GM19193 (cell line): Measurements from ENCODE around the gene EPHA2.

Experiments used
- POLR2A ChIP-seq: IDR thresholded peaks from 4 replicates; pipeline ENCODE4 v1.6.1; 2011; ENCODE audit not compliant: insufficient read depth, insufficient read length; ENCODE audit errors: extremely low read depth

Gene EPHA2

DNA sequence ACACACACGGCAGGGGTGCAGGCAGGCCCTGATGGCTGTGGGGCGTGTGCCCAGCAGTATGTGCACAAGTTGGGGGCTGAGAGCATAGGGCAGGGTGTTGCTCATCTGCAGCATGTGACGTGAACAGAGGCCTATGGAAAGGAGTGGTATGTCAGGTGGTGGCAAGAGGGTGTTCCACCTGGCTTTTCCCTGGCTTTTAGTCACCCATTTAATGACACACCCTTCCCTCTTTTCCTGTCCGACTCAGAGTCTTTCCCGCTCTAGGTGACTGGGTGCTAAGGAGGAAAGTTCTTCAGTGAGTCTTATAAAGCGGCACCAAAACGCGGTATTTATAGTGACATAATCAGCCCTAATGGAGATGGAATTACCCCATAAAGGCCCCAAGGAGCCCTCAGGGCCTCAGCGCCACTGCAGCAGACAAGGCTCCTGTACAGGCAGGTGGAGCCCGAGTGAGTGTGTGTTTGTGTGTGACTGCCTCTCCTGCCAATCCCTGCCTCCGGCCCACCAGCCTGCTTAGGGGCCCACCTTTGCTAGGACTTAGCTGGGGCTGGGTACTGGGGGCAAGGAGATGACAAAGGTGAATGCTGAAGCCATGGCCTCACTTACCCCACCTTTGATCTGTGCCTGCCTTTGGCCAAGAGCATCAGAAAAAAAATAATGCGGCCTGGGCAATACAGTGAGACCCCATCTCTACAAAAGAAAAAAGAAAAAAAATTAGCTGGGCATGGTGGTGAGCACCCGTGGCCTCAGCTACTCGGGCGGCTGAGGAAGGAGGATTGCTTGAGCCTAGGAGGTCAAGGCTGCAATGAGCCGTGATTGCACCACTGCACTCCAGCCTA is 3.3 kb upstream of the EPHA2 start:
- TF ChIP-seq POLR2A = no peak

DNA sequence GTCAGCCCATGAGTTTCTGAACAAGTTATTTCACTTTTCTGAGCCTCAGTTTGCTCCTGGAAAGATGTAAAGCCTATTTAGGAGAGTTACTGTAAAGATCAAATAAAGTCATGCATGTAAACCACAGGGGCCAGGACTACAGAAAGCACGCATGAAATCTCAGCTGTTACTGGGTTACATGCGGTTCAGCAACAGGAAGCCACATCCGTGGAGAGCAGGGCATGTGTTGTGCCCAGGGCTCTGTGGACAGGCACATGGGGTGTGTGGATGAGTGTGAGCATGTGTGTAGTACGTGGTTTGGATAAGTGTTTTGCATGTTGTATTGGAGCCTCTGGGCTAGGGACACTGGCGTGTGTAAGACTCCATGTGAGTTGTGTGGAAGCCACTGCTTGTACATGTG is 2.2 kb upstream of the EPHA2 start:
- TF ChIP-seq POLR2A = no peak

DNA sequence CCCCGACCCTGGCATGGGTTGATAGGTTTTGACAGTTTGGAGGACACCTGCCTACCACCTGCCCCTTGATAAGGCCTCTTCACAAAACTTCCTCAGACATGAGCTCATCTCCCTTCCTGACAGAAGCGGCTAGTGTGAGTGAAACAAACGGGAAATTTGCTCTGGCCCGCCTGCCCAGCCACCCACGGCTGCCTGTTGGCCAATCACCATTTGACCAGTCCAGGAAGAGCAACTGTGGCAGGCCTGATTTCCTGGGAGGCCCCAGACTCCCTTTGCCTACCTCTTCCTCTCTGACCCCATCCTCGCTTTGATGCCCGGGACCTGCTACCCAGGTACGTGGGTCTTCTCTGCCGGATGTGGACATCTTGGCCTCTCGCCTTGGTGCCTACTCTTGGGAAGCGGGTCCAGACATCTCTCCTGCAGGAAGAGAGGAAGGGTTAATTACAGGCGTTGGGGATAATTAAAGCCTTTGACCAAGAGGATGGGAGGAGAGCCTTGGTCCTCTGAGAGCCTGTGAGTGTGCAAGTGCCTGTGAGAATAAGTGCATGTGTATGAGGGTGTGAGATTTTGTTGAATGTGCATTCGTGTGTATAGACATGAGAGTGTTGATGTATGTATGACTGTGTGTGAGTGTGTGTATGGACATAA is 1.1 kb upstream of the EPHA2 start:
- TF ChIP-seq POLR2A = no peak

DNA sequence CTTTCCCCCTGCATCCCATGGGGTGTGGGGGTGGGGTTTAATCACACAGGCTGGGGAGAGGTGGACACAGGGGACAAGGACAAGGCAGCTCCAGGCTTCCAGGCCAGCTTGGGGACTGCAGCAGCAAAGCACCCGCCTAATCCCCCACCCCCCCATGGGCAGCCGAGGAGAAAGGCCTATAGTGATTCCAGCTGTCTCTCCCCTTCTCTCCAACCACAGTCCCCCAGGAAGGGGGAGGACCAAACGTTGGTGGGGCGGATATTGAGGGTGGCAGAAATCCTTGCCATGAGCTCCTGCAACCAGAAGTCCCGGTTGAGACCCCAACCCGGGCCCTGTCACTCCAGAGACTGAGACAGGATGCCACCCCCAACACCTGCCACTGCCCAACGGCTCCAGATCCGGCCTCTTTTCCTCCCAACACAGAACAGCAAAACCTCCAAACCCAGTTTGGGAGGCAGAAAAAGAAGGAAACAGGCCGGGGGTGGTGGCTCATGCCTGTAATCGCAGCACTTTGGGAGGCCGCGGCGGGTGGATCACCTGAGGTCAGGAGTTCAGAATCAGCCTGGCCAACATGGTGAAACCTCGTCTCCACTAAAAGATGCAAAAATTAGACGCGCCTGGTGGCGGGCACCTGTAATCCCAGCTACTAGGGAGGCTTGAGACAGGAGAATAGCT is 1.7 kb downstream of the EPHA2 start:
- TF ChIP-seq POLR2A = no peak

DNA sequence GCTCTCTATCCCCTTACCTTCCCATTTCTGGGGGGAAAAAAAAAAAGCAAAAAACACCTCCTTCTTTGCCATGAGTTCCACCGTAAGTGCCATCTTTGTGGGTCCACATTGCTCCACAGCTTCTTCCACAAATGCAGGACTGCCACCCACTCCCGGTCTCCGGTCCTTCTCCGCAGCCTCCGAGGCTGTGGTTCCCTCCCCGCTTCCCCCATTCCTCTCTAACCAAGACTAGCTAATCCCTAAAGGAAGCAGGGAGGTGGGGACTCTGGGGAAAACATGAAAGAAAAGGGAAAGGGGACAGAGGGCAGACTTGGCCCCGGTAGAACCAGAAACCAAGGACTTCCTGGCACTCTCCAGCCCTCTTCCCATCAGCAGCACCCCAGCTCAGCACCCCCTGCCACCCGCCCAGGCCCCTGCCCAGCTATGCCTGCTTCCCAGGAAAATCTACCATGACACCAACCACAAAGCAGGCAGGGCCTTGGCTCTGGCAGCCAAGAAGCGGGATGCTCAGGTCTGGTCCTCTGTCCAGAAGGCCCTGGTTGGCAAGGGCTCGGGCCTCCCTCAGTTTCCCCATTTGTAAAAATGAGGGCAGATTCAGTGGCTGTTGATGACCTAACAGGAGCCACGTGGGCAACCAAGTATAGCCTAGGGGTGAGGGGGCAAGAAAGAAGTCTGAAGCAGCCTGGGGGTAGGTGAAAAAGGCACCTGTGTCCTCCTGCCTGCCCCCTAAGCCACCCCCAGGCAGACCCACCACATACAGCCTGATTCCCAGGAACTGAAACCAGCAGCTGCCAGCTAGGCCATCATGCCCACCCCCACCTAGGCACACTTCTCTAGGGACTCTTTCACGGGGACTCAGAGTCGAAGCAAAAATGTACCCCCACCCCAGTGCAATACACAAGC is 2.5 kb downstream of the EPHA2 start:
- no peak for TF ChIP-seq POLR2A

DNA sequence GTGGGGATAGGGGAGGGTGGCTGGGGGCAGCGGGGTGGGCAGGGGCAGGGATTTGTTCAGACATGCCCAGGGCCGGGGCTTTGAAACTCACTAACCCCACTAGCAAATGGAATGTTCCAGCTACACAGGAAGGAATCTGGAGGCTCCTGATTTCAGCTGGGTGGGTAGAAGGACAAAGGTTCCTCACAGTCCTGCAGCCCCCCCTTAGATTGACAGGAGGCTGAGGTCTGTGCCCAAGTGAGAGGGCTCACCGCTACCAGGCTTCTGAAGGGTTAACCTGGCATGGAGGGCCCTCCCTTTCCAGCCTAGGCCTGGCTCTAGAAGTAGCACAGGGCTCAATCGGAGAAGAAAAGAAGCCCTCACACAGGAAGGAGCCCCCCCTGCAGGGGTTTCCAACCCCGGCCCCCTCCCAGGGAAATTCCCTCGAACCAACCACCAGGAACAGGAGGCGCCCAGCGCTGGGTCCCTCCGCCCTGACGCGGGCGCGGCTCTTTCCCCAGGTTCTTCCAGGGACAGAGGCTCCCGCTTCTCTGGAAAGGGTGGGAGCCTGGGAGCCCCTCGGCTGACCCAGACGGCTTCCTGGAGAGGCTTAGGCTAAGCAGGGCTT is 3.3 kb downstream of the EPHA2 start:
- TF ChIP-seq POLR2A = no peak

DNA sequence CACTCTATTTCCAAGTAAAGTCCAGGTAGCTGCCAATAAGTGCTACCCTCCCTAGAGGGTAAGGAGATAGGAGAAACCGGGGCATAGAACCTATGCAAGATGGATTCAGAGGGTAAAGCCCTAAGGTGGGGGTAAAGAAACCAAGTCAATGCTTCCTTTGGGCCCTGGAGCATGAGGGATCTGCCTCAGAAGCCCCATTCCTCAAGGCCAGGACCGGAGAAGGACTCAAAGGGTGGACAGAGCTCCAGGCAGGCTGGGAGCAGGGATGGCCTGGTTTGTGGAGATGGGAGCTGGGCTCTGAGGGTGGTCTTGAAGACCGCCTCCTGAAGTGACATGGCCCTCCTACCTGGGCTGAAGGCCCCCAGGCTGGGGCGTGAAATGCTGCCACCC is 3.9 kb downstream of the EPHA2 start:
- TF ChIP-seq POLR2A = no peak

DNA sequence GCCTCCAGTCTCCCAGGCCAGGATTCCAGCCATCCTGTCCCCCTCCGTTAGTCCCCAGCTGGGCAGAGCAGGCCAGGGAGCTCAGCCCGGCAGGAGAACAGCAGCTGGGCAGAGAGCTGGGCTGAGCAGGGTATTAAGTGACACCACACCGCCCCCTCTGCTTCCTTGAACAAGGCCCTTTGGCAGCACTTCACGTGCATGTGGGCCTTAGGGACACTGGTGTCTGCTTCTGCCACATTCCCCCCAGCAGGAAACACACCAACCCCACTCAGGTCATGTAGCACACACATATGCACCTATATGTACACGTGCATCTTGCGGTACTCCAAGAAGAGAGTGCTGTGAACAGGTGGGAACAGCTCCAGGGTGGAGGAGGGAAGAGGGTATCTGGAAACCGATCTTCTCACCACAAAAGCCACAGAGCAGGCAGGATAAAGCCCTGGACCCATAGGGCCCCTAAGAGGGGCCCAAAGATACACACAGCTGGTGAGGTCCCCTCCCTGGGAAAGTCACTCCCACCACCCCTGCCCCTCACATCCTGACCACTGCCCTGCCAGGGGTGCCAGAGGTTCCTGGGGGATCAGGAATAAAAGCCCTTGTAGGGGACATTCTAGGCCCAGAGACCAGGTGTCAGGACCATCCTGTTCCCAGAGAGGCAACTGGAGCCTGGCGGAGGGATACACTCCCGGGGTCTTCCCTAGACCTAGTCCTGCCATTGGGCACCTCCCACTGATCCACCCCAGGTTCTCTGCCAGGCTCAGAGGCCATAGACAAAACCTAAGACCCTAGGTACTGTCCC is 4.5 kb downstream of the EPHA2 start:
- no peak for TF ChIP-seq POLR2A

DNA sequence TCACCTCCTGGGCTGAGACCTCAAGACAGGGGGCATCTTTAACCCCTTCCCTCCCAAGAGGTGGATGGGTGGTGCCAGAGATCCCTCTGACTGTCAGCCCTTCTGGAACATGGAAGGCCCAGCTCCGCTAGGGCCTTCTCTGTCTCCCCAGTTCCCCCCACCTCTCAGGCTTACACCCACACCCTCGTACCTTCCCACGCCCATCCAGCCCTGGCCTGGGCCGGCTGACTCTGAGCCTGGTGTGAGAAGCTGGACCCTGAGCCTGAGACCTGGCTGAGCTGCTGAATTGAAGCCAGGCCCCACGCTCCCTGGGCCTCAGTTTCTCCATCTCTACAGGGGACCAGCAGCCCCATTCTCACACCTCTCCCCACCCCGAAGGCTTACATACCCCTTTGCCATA is 5.4 kb downstream of the EPHA2 start:
- TF ChIP-seq POLR2A = no peak

DNA sequence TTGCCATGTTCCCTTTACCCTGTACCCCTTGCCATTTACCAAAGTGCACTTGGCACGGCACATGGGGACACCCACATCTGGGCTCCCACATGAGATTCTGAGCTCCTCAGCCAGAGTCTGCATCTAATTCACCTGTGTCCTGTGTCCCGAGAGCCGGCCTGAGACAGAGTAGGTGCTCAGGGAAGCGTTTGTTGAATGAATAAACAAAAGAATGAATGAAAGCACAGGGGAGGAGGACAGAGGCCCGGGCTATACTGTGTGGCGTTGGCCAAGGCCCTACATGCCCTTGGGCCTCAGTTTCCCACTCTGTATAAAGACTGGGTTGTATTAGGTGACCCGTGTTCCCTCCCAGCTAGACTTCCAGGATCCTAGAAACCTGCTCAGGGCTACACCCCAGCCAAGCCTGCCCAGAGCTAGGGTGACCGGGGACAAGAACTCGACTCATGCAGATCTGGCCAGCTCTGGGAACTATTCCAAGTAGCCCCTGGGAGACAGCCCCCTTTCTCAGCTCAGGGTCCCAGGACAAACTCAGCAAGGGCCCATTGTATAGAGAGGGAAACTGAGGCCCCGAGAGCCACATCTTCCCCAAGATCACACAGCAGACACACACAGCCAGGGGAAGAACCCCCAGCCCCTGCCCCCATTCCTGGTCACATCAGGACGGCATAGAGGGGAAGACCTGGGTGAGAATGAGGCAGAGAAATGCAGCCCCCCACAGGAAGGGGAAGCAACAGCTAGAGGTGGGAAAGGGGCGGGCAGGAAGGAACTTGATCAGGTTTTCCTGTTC is 6.0 kb downstream of the EPHA2 start:
- no peak for TF ChIP-seq POLR2A

DNA sequence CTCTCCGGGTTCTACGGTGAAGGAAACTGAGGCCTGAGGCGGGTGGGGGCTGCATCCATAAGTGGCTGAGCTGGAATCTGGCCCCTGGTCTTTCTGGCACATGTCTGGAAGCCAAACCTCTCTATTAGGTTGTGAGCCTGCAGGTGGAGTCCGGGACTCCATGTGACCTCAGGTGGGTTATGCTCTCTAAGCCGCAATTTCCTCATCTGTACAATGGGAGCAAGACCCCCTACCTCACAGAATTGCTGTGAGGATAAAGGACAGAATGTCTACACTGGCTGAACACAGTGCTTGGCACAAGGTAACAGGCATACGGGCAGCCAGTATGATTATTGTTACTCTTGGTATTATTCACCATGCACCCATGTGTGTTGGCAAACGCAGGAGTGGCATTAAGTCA is 6.7 kb downstream of the EPHA2 start:
- TF ChIP-seq POLR2A = no peak

DNA sequence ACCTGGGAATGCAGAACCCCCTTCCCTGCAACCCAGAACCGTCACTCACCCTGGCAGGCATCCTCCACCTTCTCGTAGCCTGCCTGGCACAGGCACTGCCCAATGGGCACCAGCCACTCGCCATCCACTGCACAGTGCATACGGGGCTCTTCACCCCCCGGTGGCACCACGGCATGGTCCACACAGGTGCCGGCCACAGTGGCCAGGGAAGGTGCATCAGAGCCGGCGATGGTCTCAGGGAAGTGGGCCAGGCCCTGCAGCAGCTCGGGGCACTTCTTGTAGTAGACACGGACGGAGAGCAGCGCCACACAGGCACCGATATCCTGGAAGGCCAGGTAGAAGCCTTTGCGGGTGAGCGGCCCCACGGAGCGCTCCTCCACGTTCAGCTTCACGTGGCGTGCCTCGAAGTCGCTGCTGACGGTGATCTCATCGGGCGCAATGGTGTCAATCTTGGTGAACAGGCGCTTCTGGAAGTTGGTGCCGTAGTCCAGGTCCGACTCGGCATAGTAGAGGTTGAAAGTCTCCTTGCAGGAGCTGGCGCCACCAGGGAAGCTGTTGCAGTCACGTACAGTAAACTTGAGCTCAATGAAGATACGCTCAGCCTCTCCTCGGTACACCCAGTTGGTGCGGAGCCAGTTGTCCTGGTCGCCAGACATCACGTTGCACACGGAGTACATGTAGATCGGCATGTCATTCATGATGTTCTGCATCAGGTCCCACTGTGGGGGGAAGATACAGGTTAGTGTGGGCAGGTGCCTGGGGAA is 7.4 kb downstream of the EPHA2 start:
- TF ChIP-seq POLR2A = no peak
